ENCODE results near the gene ARMC2. TPM values are rescaled to one million over a fixed set of nuclear protein-coding genes. Genes with fewer than 3 reads are reported as not detected.

Gene ARMC2
- total and polyA plus RNA-seq, 7 donors, result 0.56 to 3.7 (median 2.0) TPM

- TF ChIP-seq, protein P1, sequence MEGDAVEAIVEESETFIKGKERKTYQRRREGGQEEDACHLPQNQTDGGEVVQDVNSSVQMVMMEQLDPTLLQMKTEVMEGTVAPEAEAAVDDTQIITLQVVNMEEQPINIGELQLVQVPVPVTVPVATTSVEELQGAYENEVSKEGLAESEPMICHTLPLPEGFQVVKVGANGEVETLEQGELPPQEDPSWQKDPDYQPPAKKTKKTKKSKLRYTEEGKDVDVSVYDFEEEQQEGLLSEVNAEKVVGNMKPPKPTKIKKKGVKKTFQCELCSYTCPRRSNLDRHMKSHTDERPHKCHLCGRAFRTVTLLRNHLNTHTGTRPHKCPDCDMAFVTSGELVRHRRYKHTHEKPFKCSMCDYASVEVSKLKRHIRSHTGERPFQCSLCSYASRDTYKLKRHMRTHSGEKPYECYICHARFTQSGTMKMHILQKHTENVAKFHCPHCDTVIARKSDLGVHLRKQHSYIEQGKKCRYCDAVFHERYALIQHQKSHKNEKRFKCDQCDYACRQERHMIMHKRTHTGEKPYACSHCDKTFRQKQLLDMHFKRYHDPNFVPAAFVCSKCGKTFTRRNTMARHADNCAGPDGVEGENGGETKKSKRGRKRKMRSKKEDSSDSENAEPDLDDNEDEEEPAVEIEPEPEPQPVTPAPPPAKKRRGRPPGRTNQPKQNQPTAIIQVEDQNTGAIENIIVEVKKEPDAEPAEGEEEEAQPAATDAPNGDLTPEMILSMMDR (IDR thresholded peaks at IDR 0.05), result no peak
- Histone ChIP-seq H3K27me3 (ENCODE audit: insufficient read depth in 3 of 3, low read length in 2 of 3) (no peaks in the 10 kb centered on the region), H3K36me3 (ENCODE audit: insufficient read depth in 1 of 2, low read depth in 1 of 2) (peaks cover 3 to 44% of the 10 kb centered on the region in 2 donors), H3K4me1 (peaks cover 89% of the 10 kb centered on the region), H3K9me3 (no peaks in the 10 kb centered on the region), H3K4me3 (peak overlapping the region; percentile 48), H3K27ac (peak overlapping the region; percentile 97)
- ATAC-seq, result peak in 3 of 4 donors; percentile 4 to 16 (median 13)
- intact Hi-C loops (cut with DNase I), result loop anchor here in 1 of 2 donors (5.0 kb wide), 1 partner anchor 34 kb away; no protein-coding TSS in a partner anchor
- WGBS, 3 donors, result 66 to 76% (median 68%) methylated on average over 7 of the region's 7 CpGs
- DNase-seq, result no peak
Measured at GRCh38 chr6:109001291-109001894, 153.2 kb downstream of the ARMC2 start.

DNA sequence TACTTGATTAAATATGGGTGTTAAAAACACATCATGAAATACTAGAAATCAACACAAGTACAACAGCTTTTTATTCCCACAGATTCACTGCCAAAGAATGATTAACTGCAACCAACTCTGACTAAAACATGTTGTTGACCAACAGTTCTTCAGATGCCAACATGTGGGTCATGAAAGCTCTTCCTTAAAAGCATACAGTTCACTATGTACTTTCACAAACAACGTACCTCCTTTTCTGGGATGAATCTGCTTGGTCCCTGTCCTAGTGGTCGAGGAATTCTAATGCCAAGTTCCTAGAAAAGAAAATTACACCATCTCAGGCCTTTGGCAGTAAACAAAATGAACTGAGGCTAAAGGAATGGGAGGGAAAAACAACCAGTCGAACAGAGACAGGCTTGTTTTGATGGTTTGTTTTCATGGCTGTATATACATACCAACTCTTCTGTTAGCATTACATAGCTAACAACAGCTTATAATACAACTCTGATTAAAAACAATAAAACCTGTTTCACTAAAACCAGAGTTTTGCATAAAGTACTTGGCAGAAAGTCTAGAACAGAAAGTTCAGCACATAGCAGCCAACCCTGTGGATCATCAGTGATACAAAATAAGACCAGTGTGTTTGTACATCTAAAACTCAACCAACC lies 154.0 kb downstream of the ARMC2 start:
- intact Hi-C loops (cut with DNase I), result loop anchor here in 1 of 2 donors (5.0 kb wide), 1 partner anchor 35 kb away; no protein-coding TSS in a partner anchor
- Histone ChIP-seq H3K9me3 (no peaks in the 10 kb centered on the region), H3K27ac (peak overlapping the region; percentile 97), H3K4me1 (peaks cover 89% of the 10 kb centered on the region), H3K4me3 (peak overlapping the region; percentile 48), H3K36me3 (ENCODE audit: insufficient read depth in 1 of 2, low read depth in 1 of 2) (peaks cover 3 to 40% of the 10 kb centered on the region in 2 donors), H3K27me3 (ENCODE audit: insufficient read depth in 3 of 3, low read length in 2 of 3) (no peaks in the 10 kb centered on the region)
- 12 to 17% (median 17%) methylated on average over 3 of the region's 3 CpGs for WGBS, 3 donors
- ATAC-seq (peak; percentile 76 to 96 (median 94)), DNase-seq (no peak)
- TF ChIP-seq, protein P1 (IDR thresholded peaks at IDR 0.05), result no peak

DNA sequence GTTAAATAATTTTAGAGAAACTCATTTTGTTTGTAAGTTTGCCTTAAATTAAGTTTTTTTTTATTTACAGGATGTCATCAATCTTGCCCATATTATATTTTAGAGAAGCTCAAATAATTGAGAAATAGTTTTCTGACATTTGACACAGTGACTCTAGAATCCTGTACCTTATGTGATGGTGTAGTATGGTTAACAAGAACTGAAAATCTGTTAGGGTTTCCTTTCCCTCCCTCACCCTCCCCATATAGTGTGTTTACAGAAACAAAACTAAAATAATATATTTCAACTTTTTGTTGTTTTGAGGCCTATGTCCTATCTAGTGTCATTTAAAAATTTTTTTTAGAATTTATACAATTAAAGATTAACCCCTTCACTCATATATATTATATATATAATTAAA lies 154.7 kb downstream of the ARMC2 start:
- no peak for DNase-seq
- intact Hi-C loops (cut with DNase I), result loop anchor here in 1 of 2 donors (5.0 kb wide), 1 partner anchor 36 kb away; no protein-coding TSS in a partner anchor
- Histone ChIP-seq H3K27ac (peak overlapping the region; percentile 97), H3K27me3 (ENCODE audit: insufficient read depth in 3 of 3, low read length in 2 of 3) (no peaks in the 10 kb centered on the region), H3K4me3 (peak overlapping the region; percentile 48), H3K4me1 (peaks cover 88% of the 10 kb centered on the region), H3K36me3 (ENCODE audit: insufficient read depth in 1 of 2, low read depth in 1 of 2) (peaks cover 3 to 35% of the 10 kb centered on the region in 2 donors), H3K9me3 (no peaks in the 10 kb centered on the region)
- TF ChIP-seq, protein P1 (IDR thresholded peaks at IDR 0.05), result no peak
- peak in 2 of 4 donors; percentile 29 to 40 for ATAC-seq

DNA sequence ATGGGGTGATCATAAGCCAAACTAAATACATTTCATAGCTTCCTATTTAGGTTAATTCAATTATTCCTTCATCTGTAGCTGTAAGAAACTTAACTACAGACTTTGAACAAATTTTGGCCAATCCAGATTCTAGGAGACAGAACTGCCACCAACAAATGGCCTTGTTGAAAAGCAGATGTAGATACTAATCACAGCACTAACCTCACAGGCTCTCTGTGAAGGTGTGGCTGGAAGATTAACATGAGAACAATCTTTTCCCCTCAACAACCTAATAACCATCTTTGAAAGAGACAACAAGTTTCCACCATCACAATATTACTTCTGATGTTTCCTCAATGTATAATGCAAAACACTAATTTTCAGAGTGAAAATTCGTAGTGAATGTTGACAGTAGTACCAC lies 158.6 kb downstream of the ARMC2 start:
- DNase-seq (no peak), ATAC-seq (no peak)
- Histone ChIP-seq H3K4me3 (peak overlapping the region; percentile 71), H3K27me3 (ENCODE audit: insufficient read depth in 3 of 3, low read length in 2 of 3) (no peaks in the 10 kb centered on the region), H3K27ac (peak overlapping the region; percentile 97), H3K9me3 (no peaks in the 10 kb centered on the region), H3K4me1 (peaks cover 70% of the 10 kb centered on the region), H3K36me3 (ENCODE audit: insufficient read depth in 1 of 2, low read depth in 1 of 2) (no peaks in the 10 kb centered on the region)
- TF ChIP-seq, protein P1 (IDR thresholded peaks at IDR 0.05), result no peak
- WGBS, 3 donors, result 59 to 72% (median 61%) methylated on average over 1 of the region's 1 CpG
- intact Hi-C loops (cut with DNase I), result loop anchor here (5.0 kb wide), 4 partner anchors 50 to 450 kb away; no protein-coding TSS in a partner anchor
